Activated naive CD4-positive, alpha-beta T cell treated with anti-CD3 and anti-CD28 coated beads for 36 hours (primary cell): ENCODE results near the gene RBM47. TPM values are rescaled to one million over a fixed set of nuclear protein-coding genes. Genes with fewer than 3 reads are reported as not detected.
A peak's percentile ranks its signal among the peaks of the same experiment; 100 is the strongest.
"Not testable (repeated sequence)": the region's sequence is repeated elsewhere in the genome, so short reads cannot be mapped to it uniquely, and the experiment has no call there.

Experiments used
- CTCF ChIA-PET: fragments of 350-600 bp; sonication (Branson Sonifier 250); formaldehyde crosslinking; loops from one replicate; lab custom pipeline; 2021; ENCODE audit warnings: antibody characterized with exemption; lab: Charles Lee
- DNase-seq: peaks from one replicate; pipeline ENCODE4 v3.0.0-alpha.2; 2020
- H3K27ac Mint-ChIP-seq: one replicate; pipeline ENCODE4 v1.8.0; 2021; ENCODE audit warnings: mild to moderate bottlenecking, mixed read lengths
- H3K27me3 Mint-ChIP-seq: one replicate; pipeline ENCODE4 v1.8.0; 2021; ENCODE audit warnings: low read depth, mixed read lengths
- H3K36me3 Mint-ChIP-seq: one replicate; pipeline ENCODE4 v1.8.0; 2021; ENCODE audit warnings: low read depth, mixed read lengths
- H3K4me1 Mint-ChIP-seq: one replicate; pipeline ENCODE4 v1.8.0; 2021; ENCODE audit warnings: low read depth, mixed read lengths
- H3K4me3 Mint-ChIP-seq: one replicate; pipeline ENCODE4 v1.8.0; 2021; ENCODE audit warnings: mild to moderate bottlenecking, moderate library complexity, mixed read lengths
- H3K9me3 Mint-ChIP-seq: one replicate; pipeline ENCODE4 v1.8.0; 2021; ENCODE audit warnings: mixed read lengths
- intact Hi-C: fragments of 100-400 bp; cut with micrococcal nuclease; formaldehyde crosslinking; loops from one replicate; pipeline ENCODE4 v1.15.1; 2023
- total RNA-seq, 2 experiments: library from RNA; stranded (reverse); gene quantifications; one replicate each; pipeline ENCODE4 v1.2.3, GENCODE V29; 2021

The RBM47 gene
- total RNA-seq, 2 experiments from 2014 or later, result 1.1 to 1.7 TPM

DNA sequence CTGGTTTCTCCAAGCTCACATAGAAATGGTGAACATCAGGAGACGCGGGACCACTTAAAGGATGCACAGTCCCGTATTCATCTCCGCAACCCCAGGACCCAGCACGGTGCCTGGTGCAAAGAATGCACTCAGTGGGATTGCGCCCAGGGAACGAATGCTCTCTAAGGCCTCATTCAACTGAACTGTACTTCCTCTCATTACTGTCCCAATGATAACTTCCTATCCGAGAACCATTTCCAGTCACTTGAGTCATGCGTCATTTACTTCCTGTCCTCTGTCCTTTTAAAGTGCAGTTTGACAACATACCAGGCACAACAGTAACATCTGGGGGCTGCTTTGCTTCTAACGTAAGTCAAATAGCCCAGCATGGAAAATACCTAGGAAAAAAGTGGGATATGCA lies 75.7 kb downstream of the RBM47 start:
- CTCF ChIA-PET, result interaction anchor here (0.9 kb wide), 1 partner anchor 10 kb away, joined by 3 read pairs; no protein-coding TSS in a partner anchor
- peaks cover 28% of the 10 kb centered on the region for H3K4me1 Mint-ChIP-seq
- H3K36me3 Mint-ChIP-seq, result no peaks in the 10 kb centered on the region
- H3K4me3 Mint-ChIP-seq, result no peak overlapping the region
- no peak for DNase-seq
- no peak overlapping the region for H3K27ac Mint-ChIP-seq
- H3K27me3 Mint-ChIP-seq, result no peaks in the 10 kb centered on the region
- H3K9me3 Mint-ChIP-seq, result no peaks in the 10 kb centered on the region
- intact Hi-C loops, result loop anchor here (5.0 kb wide), 4 partner anchors 148 to 857 kb away; partner anchors contain the start of gene UBE2K

DNA sequence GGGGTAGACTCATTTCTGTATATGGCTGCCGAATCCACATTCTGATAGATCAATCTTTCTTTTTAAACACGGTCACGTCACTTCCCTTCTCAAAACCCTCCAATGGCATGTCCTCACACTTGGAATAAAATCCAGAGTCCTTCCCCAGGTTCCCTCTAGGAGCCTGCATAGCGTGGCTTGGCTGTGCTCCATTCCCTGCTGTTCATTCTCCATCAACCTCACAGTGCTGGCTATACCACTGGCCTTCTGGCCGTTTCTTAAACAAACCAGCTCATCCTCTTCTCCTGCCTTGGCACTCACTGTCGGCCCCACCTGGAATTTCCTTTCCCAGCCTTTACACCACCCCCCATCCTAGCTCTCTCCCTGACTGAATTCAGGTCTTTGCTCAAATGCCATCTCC lies 77.1 kb downstream of the RBM47 start:
- no peaks in the 10 kb centered on the region for H3K9me3 Mint-ChIP-seq
- DNase-seq, result no peak
- no peaks in the 10 kb centered on the region for H3K27me3 Mint-ChIP-seq
- CTCF ChIA-PET, result interaction anchor here (0.7 to 1.1 kb wide), 2 partner anchors 65 to 167 kb away, joined by 3 read pairs; no protein-coding TSS in a partner anchor
- intact Hi-C loops, result loop anchor here (5.0 kb wide), 4 partner anchors 150 to 855 kb away; partner anchors contain the start of gene UBE2K
- H3K36me3 Mint-ChIP-seq, result no peaks in the 10 kb centered on the region
- no peak overlapping the region for H3K4me3 Mint-ChIP-seq
- H3K4me1 Mint-ChIP-seq, result peaks cover 28% of the 10 kb centered on the region
- H3K27ac Mint-ChIP-seq, result no peak overlapping the region

GRCh38 chr4:40551568-40552136 lies 78.0 kb downstream of the RBM47 start:
- CTCF ChIA-PET, result interaction anchor here (0.6 to 1.1 kb wide), 4 partner anchors 13 to 291 kb away, joined by 3 to 6 read pairs (median 3); no protein-coding TSS in a partner anchor
- Mint-ChIP-seq H3K27ac (peak overlapping the region; percentile 55), H3K4me1 (peaks cover 28% of the 10 kb centered on the region), H3K4me3 (peak overlapping the region; percentile 60)
- not testable (repeated sequence) for H3K9me3 Mint-ChIP-seq, H3K36me3 Mint-ChIP-seq, H3K27me3 Mint-ChIP-seq
- DNase-seq, result peak; percentile 66
- intact Hi-C loops, result loop anchor here (1.0 to 5.0 kb wide), 10 partner anchors 49 to 854 kb away; partner anchors contain the start of genes N4BP2 and UBE2K

DNA sequence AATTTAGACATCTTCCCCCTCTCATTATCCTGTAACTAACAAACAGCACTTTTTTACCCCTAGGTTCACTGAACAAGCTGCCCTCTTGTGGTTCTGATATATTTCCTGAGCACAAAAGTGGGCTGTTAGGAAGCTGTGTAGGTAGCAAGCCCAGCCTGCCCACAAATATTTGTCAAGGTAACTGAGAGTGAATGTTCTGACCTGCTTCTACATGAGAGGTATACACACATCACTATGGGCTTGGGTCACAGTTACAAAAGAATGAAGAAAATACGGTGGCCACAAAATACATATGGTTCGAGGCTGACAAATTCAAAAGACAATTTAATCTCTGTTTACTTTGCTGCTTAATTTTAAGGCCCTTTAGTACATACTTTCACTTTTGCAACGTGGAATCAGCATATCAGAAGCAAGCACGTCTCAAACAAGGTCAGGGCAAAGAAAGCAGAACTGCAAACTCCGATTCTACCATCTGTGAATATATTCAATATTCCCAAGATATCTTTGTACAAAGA lies 78.7 kb downstream of the RBM47 start:
- intact Hi-C loops, result loop anchor here (1.0 to 5.0 kb wide), 10 partner anchors 48 to 854 kb away; partner anchors contain the start of genes N4BP2 and UBE2K
- CTCF ChIA-PET, result interaction anchor here (0.6 to 0.8 kb wide), 8 partner anchors 14 to 774 kb away, joined by 3 to 6 read pairs (median 3); no protein-coding TSS in a partner anchor

GRCh38 chr4:40550196-40550595 lies 79.5 kb downstream of the RBM47 start:
- no peak overlapping the region for H3K27ac Mint-ChIP-seq
- CTCF ChIA-PET, result interaction anchor here (0.6 to 1.3 kb wide), 4 partner anchors 61 to 423 kb away, joined by 3 to 4 read pairs (median 3); no protein-coding TSS in a partner anchor
- H3K4me1 Mint-ChIP-seq, result peaks cover 28% of the 10 kb centered on the region
- intact Hi-C loops, result loop anchor here (2.0 to 5.0 kb wide), 7 partner anchors 47 to 853 kb away; partner anchors contain the start of genes N4BP2 and UBE2K
- DNase-seq, result no peak
- no peak overlapping the region for H3K4me3 Mint-ChIP-seq
- H3K9me3 Mint-ChIP-seq, result no peaks in the 10 kb centered on the region
- H3K27me3 Mint-ChIP-seq, result no peaks in the 10 kb centered on the region
- no peaks in the 10 kb centered on the region for H3K36me3 Mint-ChIP-seq

More for the DNA sequence above, 78.7 kb downstream of the RBM47 start:
- peak; percentile 34 for DNase-seq
- no peaks in the 10 kb centered on the region for H3K27me3 Mint-ChIP-seq
- H3K4me1 Mint-ChIP-seq, result peaks cover 28% of the 10 kb centered on the region
- no peaks in the 10 kb centered on the region for H3K36me3 Mint-ChIP-seq
- no peaks in the 10 kb centered on the region for H3K9me3 Mint-ChIP-seq
- H3K27ac Mint-ChIP-seq, result peak overlapping the region; percentile 55
- H3K4me3 Mint-ChIP-seq, result peak overlapping the region; percentile 60

DNA sequence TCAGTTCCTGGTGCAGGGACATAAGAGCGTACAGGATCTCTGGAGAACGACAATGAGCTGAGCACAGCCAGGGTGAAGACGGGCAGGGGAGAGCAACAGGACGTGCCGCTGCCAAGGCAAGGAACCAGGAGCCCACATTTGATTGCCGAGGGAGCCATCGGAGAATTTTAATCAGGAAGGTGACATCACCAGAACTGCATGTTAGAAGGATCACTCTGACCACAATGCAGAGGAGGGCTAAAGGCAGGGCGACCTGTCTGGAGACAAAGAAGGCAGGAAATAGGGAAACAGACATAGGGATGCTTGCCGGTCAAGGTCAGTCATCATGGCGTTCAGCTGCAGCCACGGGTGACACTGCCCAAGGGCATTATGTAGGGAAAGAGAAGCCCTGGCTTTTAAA lies 81.4 kb downstream of the RBM47 start:
- intact Hi-C loops, result no loop called here
- DNase-seq, result no peak
- no peaks in the 10 kb centered on the region for H3K27me3 Mint-ChIP-seq
- H3K9me3 Mint-ChIP-seq, result no peaks in the 10 kb centered on the region
- H3K4me3 Mint-ChIP-seq, result no peak overlapping the region
- no peaks in the 10 kb centered on the region for H3K36me3 Mint-ChIP-seq
- no peak overlapping the region for H3K27ac Mint-ChIP-seq
- CTCF ChIA-PET, result no interaction called here
- H3K4me1 Mint-ChIP-seq, result peaks cover 25% of the 10 kb centered on the region

DNA sequence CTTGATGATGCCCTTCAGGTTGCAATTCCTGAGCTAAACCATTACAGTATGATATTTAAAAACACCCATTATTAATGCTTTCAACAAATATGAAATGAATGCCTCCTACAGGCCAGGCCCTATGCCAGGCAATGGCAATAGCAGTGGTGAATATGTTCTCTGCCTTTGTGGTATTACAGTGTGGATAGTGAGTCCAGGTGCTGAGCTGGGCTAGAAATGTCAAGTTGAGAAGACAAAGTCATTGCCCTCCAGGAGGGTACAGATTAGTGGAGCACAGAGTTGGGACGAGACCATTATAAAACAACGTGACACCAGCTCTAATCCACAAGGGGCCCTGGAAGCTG lies 81.9 kb downstream of the RBM47 start:
- Mint-ChIP-seq H3K4me3 (no peak overlapping the region), H3K9me3 (no peaks in the 10 kb centered on the region), H3K36me3 (no peaks in the 10 kb centered on the region), H3K4me1 (peaks cover 24% of the 10 kb centered on the region), H3K27ac (no peak overlapping the region), H3K27me3 (no peaks in the 10 kb centered on the region)
- intact Hi-C loops, result no loop called here
- CTCF ChIA-PET, result no interaction called here
- DNase-seq, result no peak

- H3K9me3 Mint-ChIP-seq, result no peaks in the 10 kb centered on the region
- no peak overlapping the region for H3K4me3 Mint-ChIP-seq
- H3K27me3 Mint-ChIP-seq, result no peaks in the 10 kb centered on the region
- no peak for DNase-seq
- no peaks in the 10 kb centered on the region for H3K36me3 Mint-ChIP-seq
- H3K27ac Mint-ChIP-seq, result no peak overlapping the region
- H3K4me1 Mint-ChIP-seq, result peaks cover 19% of the 10 kb centered on the region
- CTCF ChIA-PET, result no interaction called here
- intact Hi-C loops, result no loop called here
These were observed 82.5 kb downstream of the RBM47 start for GRCh38 chr4:40546969-40547788.

- no peak for DNase-seq
- no peaks in the 10 kb centered on the region for H3K27me3 Mint-ChIP-seq
- intact Hi-C loops, result no loop called here
- no peak overlapping the region for H3K4me3 Mint-ChIP-seq
- no peaks in the 10 kb centered on the region for H3K36me3 Mint-ChIP-seq
- CTCF ChIA-PET, result no interaction called here
- peaks cover 15% of the 10 kb centered on the region for H3K4me1 Mint-ChIP-seq
- no peak overlapping the region for H3K27ac Mint-ChIP-seq
- H3K9me3 Mint-ChIP-seq, result no peaks in the 10 kb centered on the region
These were observed 83.2 kb downstream of the RBM47 start for GRCh38 chr4:40546506-40546905.

- H3K9me3 Mint-ChIP-seq, CTCF ChIA-PET, H3K27me3 Mint-ChIP-seq, H3K36me3 Mint-ChIP-seq, H3K4me3 Mint-ChIP-seq, H3K4me1 Mint-ChIP-seq, DNase-seq, H3K27ac Mint-ChIP-seq, intact Hi-C loops: not testable (repeated sequence)
These were observed 84.2 kb downstream of the RBM47 start for GRCh38 chr4:40545487-40545886.

- Mint-ChIP-seq H3K36me3 (no peaks in the 10 kb centered on the region), H3K27ac (no peak overlapping the region), H3K27me3 (no peaks in the 10 kb centered on the region), H3K9me3 (no peaks in the 10 kb centered on the region), H3K4me3 (no peak overlapping the region), H3K4me1 (no peaks in the 10 kb centered on the region)
- DNase-seq, result no peak
- intact Hi-C loops, result no loop called here
- CTCF ChIA-PET, result interaction anchor here (0.6 kb wide), 1 partner anchor 174 kb away, joined by 3 read pairs; no protein-coding TSS in a partner anchor
These were observed 85.4 kb downstream of the RBM47 start for GRCh38 chr4:40544221-40544620.

DNA sequence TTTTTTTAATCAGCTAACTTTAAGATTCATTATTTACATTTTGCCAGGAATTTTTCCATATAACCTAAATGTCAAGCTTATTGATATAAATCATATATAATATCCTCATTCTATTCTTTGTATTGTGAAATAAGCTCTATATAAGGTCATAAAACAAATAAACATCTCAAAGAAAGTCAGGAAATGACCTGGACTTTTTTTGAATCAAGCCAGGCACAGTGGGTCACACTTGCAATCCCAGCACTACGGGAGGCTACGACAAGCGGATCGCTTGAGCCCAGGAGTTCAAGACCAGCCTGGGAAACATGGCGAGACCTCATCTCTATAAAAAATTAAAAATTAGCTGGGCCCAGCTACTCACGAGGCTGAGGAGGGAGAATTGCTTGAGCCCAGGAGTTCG lies 88.9 kb downstream of the RBM47 start:
- H3K27me3 Mint-ChIP-seq, result no peaks in the 10 kb centered on the region
- CTCF ChIA-PET, result interaction anchor here (0.6 kb wide), 3 partner anchors 19 to 555 kb away, joined by 3 to 4 read pairs (median 4); no protein-coding TSS in a partner anchor
- no peaks in the 10 kb centered on the region for H3K4me1 Mint-ChIP-seq
- no peaks in the 10 kb centered on the region for H3K9me3 Mint-ChIP-seq
- DNase-seq, result no peak
- intact Hi-C loops, result no loop called here
- H3K4me3 Mint-ChIP-seq, result no peak overlapping the region
- no peaks in the 10 kb centered on the region for H3K36me3 Mint-ChIP-seq
- H3K27ac Mint-ChIP-seq, result no peak overlapping the region
